ENCODE data around the gene MT3. TPM values are rescaled to one million over a fixed set of nuclear protein-coding genes. Genes with fewer than 3 reads are reported as not detected.

The MT3 gene
- total RNA-seq, 1 donor from 2014 or later: not detected

- no peaks in the 10 kb centered on the region for H3K9me3 ChIP-seq
- DNase-seq: no peak
- TF ChIP-seq CTCF (IDR thresholded peaks at IDR 0.05): no peak
- ATAC-seq: no peak
- H3K4me1 ChIP-seq: peaks cover 7% of the 10 kb centered on the region
- H3K27ac ChIP-seq: no peak overlapping the region
- H3K27me3 ChIP-seq (ENCODE audit: low read depth): no peaks in the 10 kb centered on the region
- no peak overlapping the region for H3K4me3 ChIP-seq
- intact Hi-C loops (cut with DNase I): no loop called here
- H3K36me3 ChIP-seq: no peaks in the 10 kb centered on the region
These were observed 40.2 kb upstream of the MT3 start for GRCh38 chr16:56549161-56549560.

GRCh38 chr16:56549744-56550385 is 39.5 kb upstream of the MT3 start:
- Histone ChIP-seq H3K4me1 (peaks cover 7% of the 10 kb centered on the region), H3K27ac (no peak overlapping the region), H3K27me3 (ENCODE audit: low read depth) (no peaks in the 10 kb centered on the region), H3K9me3 (no peaks in the 10 kb centered on the region), H3K36me3 (no peaks in the 10 kb centered on the region), H3K4me3 (no peak overlapping the region)
- no peak for DNase-seq
- no peak for ATAC-seq
- intact Hi-C loops (cut with DNase I): no loop called here
- TF ChIP-seq CTCF (IDR thresholded peaks at IDR 0.05): no peak

- no peak for ATAC-seq
- intact Hi-C loops (cut with DNase I): no loop called here
- Histone ChIP-seq H3K36me3 (no peaks in the 10 kb centered on the region), H3K4me1 (peaks cover 7% of the 10 kb centered on the region), H3K27me3 (ENCODE audit: low read depth) (no peaks in the 10 kb centered on the region), H3K9me3 (no peaks in the 10 kb centered on the region), H3K27ac (no peak overlapping the region), H3K4me3 (no peak overlapping the region)
- TF ChIP-seq CTCF (IDR thresholded peaks at IDR 0.05): no peak
- no peak for DNase-seq
These were observed 37.3 kb upstream of the MT3 start for GRCh38 chr16:56551796-56552738.

- DNase-seq: no peak
- Histone ChIP-seq H3K9me3 (no peaks in the 10 kb centered on the region), H3K4me3 (no peak overlapping the region), H3K27ac (no peak overlapping the region), H3K27me3 (ENCODE audit: low read depth) (no peaks in the 10 kb centered on the region), H3K4me1 (peaks cover 7% of the 10 kb centered on the region), H3K36me3 (no peaks in the 10 kb centered on the region)
- intact Hi-C loops (cut with DNase I): no loop called here
- ATAC-seq: no peak
- no peak for TF ChIP-seq CTCF (IDR thresholded peaks at IDR 0.05)
These were observed 34.9 kb upstream of the MT3 start for GRCh38 chr16:56554441-56554840.

- Histone ChIP-seq H3K4me3 (no peak overlapping the region), H3K27ac (no peak overlapping the region), H3K27me3 (ENCODE audit: low read depth) (no peaks in the 10 kb centered on the region), H3K36me3 (no peaks in the 10 kb centered on the region), H3K9me3 (no peaks in the 10 kb centered on the region), H3K4me1 (no peaks in the 10 kb centered on the region)
- ATAC-seq (no peak), DNase-seq (no peak)
- no peak for TF ChIP-seq CTCF (IDR thresholded peaks at IDR 0.05)
- intact Hi-C loops (cut with DNase I): no loop called here
These were observed 31.1 kb upstream of the MT3 start for GRCh38 chr16:56558024-56558747.
